Spleen (tissue), 7 donors: Measurements from ENCODE around the gene CD36.

Source experiments
- POLR2A ChIP-seq, 3 donors: fragments of 450-650 bp; IDR thresholded peaks; one replicate each; pipeline ENCODE4 v1.5.1; 2017; ENCODE audit warnings: antibody characterized with exemption in 3 of 3, mild to moderate bottlenecking in 1 of 3
- TF ChIP-seq, protein P1 (sequence below), 11 experiments: fragments of 200-600 bp in 7 of 11; fragments of 450-650 bp in 4 of 11; sonication (generic) in 4 of 11; IDR thresholded peaks in 8 of 11; conservative IDR thresholded peaks in 3 of 11; 1 replicate in 7 of 11; 2 replicates in 4 of 11; pipeline versions ENCODE4 v1.4.0 to v1.8.0; 2016 to 2021; ENCODE audit warnings: antibody characterized with exemption in 11 of 11, inconsistent platforms in 4 of 11, mild to moderate bottlenecking in 1 of 11
- donor health status: DM: no; HTN: no; CAD: no; lungs with moderate emphysema.
- donor health status: DM: no; HTN: no; CAD: no.
- donor health status: DM: no; HTN: no; CAD: no.

DNA sequence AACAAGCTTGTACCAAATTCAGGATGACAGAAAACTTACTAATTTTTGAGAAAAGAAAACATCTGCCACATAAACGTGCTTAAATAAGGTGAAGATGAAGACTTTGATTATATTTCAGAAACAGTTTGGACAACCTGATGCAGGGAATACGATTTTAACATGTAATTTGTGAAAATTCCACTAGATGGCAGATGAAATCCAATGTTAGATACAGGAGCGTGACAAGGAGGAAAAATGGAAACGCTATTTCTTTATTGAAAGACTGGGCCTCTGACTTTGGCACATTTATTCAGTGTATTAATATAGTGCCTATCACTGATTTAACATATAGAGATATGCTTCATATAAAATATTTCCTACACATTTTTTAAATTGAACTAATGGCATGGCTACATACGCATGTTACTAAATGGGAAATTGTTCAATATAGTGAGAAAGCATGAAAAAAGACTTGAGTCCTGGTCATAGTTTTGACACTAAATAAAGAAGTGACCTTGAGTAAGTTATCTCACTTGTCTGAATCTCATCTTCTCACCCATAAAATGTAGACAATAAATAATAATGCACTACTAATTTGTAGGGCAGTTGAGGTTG, 60.7 kb downstream of the CD36 start:
- TF ChIP-seq, protein P1, sequence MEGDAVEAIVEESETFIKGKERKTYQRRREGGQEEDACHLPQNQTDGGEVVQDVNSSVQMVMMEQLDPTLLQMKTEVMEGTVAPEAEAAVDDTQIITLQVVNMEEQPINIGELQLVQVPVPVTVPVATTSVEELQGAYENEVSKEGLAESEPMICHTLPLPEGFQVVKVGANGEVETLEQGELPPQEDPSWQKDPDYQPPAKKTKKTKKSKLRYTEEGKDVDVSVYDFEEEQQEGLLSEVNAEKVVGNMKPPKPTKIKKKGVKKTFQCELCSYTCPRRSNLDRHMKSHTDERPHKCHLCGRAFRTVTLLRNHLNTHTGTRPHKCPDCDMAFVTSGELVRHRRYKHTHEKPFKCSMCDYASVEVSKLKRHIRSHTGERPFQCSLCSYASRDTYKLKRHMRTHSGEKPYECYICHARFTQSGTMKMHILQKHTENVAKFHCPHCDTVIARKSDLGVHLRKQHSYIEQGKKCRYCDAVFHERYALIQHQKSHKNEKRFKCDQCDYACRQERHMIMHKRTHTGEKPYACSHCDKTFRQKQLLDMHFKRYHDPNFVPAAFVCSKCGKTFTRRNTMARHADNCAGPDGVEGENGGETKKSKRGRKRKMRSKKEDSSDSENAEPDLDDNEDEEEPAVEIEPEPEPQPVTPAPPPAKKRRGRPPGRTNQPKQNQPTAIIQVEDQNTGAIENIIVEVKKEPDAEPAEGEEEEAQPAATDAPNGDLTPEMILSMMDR (IDR thresholded peaks at IDR 0.05 in 8 of 11, conservative IDR thresholded peaks at IDR 0.05 in 3 of 11): peak; percentile 28 to 76 (median 60)
- no peak for TF ChIP-seq POLR2A (IDR thresholded peaks at IDR 0.05)
